Suppressor macrophage treated with lipopolysaccharide for 1 hour (primary cell): ENCODE data around the gene FBXO30.

Experiments
- DNase-seq, 3 donors: peaks; one replicate each; pipeline ENCODE4 v3.0.0-alpha.2; 2020 to 2022

Gene FBXO30, protein sequence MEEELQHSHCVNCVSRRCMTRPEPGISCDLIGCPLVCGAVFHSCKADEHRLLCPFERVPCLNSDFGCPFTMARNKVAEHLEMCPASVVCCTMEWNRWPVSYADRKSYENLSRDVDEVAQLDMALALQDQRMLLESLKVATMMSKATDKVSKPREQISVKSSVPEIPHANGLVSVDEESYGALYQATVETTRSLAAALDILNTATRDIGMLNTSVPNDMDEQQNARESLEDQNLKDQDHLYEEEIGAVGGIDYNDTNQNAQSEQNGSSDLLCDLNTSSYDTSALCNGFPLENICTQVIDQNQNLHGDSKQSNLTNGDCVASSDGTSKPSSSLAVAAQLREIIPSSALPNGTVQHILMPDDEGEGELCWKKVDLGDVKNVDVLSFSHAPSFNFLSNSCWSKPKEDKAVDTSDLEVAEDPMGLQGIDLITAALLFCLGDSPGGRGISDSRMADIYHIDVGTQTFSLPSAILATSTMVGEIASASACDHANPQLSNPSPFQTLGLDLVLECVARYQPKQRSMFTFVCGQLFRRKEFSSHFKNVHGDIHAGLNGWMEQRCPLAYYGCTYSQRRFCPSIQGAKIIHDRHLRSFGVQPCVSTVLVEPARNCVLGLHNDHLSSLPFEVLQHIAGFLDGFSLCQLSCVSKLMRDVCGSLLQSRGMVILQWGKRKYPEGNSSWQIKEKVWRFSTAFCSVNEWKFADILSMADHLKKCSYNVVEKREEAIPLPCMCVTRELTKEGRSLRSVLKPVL

DNA sequence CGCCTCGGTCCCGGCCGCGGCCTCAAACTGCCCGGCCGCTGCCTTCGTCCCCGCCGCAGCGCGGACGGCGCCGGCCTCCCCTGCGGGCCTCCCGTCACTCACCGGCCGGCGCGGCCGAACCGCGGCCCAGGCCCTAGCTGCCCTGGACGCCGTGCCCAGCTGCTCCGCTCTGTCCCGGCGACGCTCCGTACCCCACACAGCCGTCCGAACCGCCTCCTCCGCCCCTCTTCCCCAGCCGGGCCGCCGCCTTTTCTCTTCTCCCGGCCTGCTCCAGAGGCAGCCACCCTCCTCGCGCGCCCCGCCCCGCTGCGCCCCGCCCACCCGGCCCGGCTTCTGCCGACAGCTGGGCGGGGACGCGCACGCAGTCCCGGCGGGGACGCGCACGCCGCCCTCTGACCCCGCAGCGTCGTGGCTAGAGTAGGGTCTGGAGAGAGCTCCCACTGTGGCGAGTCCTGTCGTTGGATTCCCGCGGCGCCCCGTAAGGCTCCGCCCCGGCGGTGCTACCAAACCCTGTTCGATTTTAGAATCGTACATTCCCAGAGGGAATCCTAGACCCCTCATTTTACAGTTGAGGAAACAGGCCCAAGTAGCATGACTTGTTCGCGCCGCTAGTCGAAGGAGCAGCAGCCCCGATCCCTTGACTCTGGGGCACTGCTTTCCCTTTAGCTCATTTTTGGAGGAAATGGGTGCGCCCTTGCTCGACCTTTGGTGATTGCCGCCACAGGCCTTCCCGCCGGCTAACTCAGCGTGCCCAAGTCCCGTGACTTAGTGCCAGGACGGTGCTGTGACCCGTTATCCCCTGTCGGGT lies at the start of gene FBXO30:
Gene FBXO30, minus strand, starts transcription at position 295 of the 808 bp plus-strand sequence. CDS start 8,390 bp downstream, outside the sequence.
- peak; percentile 91 to 97 (median 96) for DNase-seq

DNA sequence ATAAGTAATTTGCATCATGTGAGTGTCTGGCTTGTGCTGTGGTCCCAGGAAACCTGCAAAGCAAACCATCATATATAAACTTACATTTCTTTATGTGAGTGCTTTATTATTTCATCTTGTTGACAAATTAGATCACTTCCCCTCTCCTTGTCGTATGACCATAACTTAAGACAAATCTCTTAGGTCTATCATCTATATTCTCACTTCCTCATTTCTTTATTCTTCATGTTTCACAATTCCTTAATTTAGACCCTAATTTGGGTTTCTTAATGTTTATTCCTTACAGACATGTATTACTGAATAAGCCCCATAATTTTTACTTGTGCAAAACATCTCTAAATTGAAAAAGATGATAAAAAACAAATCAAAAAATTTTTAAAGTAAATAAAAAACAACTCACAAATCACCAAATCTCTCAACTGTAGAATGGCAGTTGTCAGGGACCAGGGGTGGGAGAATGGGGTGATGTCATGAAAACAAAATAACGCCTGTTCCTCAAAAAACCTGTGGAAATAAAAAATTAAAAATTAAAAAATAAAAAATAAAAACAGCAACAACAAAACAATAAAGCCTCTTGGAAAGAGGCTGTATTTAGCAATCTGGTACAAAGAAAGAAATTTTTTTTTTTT lies 49.5 kb upstream of the FBXO30 start:
- DNase-seq: peak; percentile 15 to 63 (median 52)

DNA sequence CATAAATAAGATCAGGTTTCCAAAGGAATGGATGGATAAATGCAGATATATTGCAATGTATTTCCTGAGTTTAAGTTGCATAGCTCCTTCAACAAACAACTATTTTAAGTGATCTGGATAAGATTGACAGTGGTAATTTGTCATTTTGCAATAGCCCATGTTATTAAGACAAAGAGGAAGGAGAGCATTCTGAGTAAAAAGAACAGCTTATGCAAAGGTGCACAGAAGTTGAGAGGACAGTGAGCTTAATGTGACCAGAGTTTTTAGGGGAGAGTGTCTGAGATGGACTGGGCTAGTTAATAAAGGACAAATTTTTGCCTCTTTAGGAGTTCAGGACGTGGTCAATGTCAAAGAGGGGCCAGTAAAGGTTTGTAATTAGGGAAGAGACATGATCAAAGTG lies 48.8 kb upstream of the FBXO30 start:
- peak in 2 of 3 donors; percentile 26 to 29 for DNase-seq

DNA sequence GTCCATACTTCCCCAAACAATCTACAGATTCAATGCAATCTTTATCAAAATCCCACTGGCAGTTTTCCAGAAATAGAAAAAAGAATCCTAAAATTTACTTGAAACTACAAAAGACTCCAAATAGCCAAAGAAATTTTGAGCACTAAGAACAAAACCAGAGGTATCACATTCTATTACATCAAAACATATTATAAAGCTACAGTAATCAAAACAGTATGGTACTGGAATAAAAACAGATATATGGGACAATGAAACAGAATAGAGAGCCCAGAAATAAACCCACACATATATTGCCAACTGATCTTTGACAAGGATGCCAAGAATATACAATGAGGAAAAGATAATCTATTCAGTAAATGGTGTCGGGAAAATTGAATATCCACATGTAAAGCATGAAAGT lies 46.0 kb upstream of the FBXO30 start:
- no peak for DNase-seq

DNA sequence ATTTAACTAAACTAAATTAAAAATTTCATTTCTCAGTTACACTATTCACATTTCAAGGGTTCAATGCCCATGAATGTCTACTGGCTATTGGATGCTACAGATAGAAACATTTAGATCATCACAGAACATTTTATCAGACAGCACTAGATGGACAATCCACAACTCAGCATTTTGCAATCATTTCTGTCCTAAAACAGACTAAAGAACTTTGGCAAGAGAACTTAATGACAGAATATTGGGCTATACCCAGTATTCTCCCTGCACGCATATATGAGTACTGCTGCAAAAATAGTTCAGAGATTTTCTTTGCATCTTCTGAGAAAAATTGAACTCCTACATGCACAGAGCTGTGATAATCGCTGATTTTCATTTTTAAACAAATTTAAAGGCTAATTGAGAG lies 36.1 kb upstream of the FBXO30 start:
- no peak for DNase-seq

DNA sequence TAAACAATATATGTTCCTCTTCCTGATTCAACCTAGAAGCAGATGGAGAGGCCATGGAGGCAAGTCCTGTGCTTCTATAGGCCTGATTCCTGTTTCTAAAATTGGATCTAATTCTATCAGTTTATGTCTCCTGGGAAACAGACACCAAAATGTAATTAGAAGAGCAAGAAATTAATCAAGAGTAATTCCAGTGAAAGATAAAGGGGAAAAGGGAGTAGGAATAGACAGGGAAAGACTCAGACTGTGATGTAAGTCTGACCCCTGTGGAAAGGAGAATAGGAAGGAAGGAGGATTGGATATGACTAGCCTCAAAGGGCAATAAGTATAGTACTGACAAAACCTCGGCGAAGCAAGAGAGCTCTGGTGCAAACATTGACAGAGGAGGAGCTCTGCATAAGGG lies 33.9 kb upstream of the FBXO30 start:
- no peak for DNase-seq

DNA sequence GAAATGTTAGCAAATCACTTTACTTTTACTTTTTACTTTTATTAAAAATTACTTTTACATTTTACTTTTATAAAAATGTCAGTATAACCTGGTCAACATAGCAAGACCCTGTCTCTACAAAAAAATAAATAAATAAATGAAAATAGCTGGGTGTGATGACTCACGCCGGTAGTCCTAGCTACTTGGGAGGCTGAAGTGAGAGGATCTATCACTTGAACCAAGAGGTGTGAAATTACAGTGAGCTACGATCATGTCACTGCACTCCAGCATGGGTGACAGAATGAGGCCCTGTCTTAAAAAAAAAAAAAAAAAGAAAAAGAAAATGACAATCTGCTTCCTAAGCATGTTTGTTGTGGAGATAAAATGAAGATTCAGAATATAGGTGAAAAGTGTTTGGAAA lies 31.0 kb upstream of the FBXO30 start:
- no peak for DNase-seq

DNA sequence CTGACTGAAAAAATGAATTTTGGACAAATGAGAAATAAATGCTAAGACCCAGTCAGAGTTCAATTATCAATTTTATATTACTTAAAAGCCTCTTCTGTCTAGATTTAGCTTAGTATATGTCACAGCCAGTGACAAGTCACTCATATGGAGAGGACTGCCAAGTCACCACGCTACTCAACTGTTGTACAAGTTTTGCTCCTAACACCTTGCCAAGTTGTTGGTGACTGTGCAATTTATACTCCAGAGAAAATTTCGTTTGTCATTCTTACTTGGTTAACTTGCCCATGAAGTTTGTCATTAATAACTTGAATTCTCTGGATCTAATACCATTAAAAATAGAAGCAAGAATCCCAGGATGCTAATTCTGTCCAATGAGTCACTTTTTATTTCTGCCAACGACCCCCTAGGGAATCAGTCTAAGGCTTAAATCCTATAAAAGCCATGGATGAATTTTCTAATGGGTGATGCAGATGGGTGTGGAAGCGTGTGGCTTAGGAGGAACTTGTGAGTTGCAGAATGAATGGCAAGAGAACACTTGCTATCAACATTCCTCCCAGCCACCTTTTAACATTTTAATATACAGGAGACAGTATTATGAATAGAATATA lies 30.4 kb upstream of the FBXO30 start:
- no peak for DNase-seq

DNA sequence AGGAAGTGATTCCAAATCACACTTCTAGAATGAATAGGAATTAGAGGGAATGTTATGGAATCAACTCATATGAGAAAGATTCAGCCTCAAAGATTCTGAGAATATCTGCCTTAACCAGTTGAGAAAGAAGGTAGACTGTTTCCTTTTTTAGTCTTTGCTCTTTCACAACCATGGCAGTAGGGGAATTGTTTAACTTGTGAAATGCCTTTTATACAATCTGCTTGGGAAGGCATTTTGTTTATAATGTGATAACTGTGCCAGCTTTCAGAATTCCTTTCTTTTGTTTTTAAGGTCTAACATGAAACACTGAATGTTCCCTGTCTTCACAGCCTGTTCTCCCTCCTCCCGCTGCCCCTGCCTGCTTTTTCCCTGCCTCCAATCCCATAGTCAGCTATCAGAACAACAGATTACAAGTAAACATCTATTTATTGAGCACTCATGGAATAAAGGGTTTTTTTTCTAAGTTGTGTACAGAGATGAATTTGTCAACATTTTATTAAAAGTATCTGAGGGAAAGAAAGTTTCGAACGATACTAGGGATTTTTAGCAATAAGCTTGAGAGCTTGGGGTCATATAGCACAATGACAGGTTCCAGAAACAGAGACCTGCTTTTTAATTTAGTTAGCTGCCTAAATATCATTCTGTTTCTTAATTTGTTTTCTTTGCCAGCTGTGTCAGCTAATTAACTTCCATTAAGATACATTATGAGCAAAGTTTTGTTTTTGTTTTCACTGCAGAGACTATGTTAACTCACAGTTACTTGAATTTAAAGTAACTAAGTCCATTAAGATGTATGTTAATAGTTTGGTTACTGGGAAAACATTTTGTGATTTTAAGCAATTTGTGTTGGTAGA lies 28.3 kb upstream of the FBXO30 start:
- peak; percentile 23 to 52 (median 40) for DNase-seq

DNA sequence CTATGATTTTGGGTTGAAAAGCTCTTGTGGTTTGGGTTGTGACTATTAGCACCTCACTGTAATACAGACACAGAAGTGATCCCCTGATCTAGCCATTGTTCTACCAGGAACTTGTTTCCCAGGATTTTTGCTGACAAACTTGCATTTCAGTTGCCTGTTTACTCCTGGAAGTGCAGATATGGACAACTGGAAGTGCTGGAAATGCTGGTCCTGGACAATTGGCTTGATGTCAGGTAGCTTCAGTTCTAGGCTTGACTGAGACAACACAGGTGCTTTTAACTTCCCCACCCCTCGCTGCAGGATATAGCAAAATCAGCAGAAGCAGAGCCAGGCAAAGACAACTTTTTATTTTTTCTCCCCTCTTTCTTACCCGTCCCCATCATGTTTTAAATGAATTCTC lies 27.1 kb upstream of the FBXO30 start:
- no peak for DNase-seq

DNA sequence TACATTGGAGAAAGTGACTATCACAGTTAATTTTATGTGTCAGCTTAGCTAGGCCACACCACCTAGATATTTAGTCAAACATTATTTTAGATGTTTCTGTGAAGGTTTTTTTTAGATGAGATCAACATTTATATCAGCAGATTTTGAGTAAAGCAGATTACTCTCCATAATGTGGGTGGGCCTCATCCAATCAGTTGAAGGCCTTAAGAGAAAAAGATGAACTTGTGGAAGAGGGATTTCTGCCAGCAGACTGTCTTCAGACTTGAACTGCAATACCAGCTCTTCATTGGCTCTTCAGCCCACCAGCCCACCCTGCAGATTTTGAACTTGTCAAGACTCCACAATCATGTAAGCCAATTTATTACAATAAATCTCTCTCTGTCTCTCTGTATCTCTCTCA lies 25.1 kb upstream of the FBXO30 start:
- DNase-seq: no peak

DNA sequence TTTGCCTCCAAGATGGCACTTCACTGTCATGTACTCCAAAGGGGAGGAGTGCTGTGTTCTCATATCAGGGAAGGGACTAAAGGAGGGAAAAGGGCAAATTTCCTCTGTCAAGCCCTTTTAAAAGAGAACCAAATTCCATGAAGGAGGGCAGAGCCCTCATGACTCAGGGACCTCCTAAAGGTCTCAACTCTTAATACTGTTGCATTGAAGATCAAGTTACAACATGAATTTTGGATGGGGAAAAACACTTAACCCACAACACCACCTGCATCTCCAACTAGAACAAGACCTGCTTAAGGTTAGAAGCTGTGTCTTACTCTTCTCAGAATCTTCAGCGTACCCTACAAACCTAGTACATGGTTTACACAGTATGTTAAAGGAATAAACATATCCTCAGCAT lies 23.7 kb upstream of the FBXO30 start:
- no peak for DNase-seq

DNA sequence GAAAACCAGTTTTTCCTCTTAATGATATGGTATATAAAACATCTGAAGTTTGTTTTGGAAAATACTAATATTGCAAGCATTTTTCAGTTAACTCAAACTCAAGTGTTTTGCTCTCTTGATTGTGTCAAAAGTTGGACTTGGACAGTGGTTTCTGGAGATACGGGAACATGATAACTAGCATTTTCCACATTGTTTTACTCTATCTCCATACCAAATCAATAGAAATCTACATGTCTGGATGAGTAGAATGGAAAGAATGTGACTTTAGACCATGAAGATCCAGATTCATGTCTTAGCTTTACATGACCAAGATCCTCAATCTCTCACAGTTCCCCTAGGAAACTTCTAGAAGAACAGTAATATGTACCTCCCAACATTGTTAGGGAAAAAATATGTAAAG lies 22.2 kb upstream of the FBXO30 start:
- no peak for DNase-seq

DNA sequence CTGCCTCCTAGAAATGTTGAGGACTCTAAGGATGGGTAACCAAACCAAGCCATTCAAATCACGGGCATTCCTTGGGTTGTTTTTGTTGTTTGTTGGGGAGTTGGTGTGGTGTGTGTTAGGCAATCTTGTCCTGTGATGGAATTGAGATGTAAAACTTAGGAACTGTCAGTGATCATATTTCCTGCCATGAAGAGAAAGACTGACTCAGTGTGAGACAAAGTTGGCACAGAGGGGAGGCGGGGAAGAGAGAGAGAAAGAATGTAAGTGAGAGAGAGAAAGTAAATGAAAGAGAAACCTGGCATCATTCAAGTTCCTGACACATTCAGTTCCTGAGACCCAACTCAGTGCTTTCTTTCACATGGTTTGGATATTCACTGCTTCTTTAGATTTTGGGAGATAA lies 21.6 kb upstream of the FBXO30 start:
- peak; percentile 53 to 69 (median 55) for DNase-seq

DNA sequence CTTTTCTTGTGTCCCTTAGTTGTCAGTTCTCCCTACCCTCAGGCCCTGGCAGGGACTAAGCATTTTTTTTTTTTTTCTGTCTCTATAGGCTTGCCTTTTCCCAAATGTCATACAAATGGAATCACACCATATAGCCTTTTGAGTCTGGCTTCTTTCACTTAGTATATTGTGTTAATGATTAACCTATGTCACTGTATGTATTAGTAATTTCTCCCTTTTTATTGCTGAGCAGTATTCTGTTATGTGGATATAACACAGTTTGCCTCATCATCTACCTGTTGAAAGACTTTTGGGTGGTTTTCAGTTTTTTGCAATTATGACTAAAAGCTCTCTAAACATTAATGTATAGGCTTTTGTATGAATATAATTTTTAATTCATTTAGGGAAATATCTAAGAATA lies 16.0 kb upstream of the FBXO30 start:
- no peak for DNase-seq

DNA sequence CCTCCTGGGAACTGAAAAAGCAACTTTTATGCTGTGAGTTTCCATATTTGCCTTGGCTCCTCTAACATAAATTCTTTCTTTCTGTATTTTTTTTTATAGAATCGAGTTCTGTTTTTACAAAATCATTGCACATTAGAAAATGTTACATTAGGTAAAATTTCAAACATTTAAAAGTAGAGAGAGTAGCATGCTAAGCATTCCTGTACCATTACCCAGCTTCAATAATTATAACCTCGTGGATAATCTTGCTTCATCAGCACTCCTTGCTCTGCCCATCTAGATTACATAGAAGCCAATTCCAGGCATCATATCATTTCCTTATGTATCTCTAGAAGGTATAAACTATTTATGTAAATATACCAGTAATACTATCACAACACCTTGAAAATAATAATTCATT lies 15.4 kb upstream of the FBXO30 start:
- no peak for DNase-seq

DNA sequence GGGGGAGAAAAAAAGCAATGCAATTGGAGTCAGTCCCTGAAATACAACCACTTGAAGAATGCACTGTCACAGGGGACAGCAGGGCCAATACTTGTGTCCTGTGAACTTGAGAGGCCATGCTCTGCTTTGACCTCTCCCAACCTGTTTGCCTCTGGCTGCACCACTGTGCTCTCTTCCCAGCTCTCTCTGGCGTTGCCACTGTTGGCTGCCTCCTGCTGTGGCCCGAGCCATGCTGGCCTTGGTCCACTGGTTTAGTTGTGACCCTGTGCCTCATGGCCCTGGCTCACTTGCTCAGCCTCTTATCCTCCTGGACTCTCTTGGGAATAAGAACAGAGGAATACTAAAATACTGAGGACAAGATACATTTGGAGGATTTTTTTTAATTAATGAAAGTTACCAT lies 14.5 kb upstream of the FBXO30 start:
- no peak for DNase-seq

DNA sequence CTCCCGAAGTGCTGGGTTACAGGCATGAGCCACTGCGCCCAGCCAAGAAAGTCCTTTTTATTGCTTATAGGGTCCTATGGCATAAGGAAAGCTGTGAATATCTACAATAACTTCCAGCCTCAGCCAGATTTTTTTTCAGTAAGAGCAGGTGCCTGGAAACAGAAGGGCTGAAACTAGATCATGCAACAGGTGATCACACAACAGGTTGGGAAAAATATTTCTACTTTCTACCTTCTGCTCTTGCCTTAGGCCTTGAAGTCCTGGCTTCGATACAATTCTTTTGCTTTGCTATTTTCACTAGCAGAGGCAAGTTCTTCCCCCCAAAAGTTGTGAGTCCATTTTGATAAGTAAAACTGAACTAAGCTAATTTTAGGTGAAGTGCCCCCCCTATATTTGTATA lies 9.7 kb upstream of the FBXO30 start:
- DNase-seq: no peak

DNA sequence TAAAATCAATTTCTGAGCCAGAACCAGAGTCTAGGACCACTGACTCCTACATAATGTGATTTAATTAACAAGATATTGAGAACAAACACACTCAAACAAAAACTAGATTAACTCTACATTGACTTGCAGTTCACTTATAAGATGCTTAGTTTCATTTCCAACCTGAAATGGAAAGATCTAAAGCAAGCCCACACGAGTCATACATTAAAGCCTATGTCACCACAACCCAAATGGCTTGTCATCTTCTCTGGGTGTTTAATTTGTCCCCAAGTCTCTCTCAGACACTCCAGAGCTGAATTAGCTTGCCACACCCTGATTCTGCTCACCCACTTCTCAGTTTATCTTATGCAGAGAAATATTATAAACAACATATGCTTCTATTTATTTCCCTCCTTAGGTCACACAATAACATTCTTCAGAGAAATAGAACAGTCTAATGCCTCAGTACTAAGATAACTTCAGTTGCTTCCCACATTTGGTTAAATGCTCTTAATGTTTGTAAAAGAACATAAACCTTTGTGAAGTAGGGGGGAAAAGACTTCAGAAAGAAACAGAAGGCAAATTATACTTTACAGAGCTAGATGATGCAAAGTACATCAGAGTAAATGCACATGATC lies 8.8 kb upstream of the FBXO30 start:
- DNase-seq: no peak

DNA sequence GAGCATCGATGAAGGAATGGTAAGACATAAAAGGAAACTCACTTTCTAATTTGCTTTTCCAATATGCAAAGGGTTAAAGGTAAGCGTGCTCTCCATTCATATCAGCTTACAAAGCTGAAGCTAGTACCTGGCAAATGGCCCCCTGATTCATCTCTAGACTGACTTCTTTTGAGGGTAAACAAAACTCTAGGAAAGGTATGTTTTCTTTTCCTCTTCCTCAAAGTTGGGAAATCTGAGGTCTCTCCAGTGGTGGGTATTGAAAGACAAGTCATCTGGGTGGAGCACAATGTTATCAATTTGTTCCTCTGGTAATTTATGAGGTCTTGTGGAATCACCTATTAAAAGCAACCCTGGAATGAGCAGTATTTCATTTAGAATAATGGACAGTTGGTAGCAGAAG lies 7.9 kb upstream of the FBXO30 start:
- no peak for DNase-seq

DNA sequence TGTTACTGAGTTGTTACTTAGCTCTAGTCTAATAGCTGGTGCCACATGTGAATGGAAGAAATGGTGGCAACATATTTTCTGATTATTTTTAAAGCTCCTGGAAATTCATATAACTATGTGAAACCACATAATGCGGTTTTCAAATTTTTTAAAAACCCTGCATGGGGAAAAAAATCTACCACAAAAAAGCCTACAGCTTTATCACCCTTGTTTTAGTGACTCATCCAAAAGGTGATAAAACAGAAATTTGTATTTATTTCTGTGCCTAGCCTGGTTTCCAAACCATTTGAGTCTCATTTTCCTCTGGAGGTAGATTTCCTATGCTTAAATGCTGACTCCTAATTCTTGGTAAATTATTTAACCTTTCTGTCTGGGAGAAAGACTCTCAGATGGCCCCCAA lies 5.4 kb upstream of the FBXO30 start:
- no peak for DNase-seq
